AG10803 (cell line): ENCODE results near the gene IGF2BP2.

Experiments used
- DNase-seq: peaks from one replicate; pipeline ENCODE4 v3.0.0; 2010; ENCODE audit warnings: low read depth
- H3K4me3 ChIP-seq: 2 replicates; pipeline ENCODE4 v1.5.1; 2011; ENCODE audit warnings: mild to moderate bottlenecking, low read length, control low read depth
- CTCF ChIP-seq: conservative IDR thresholded peaks from 2 replicates; pipeline ENCODE4 v1.5.1; 2011; ENCODE audit warnings: mild to moderate bottlenecking, low read length, control low read depth, inconsistent platforms

The IGF2BP2 gene

GRCh38 chr3:185825006-185825638 lies at the start of gene IGF2BP2:
Gene IGF2BP2, minus strand, starts transcription at chr3:185825042. Its CDS starts 82 bp downstream, at chr3:185824960.
- TF ChIP-seq CTCF: no peak
- peak; percentile 88 for DNase-seq
- H3K4me3 ChIP-seq: peak within 1 kb of the TSS; percentile 90

GRCh38 chr3:185874119-185874518 lies 49.3 kb upstream of the IGF2BP2 start:
- H3K4me3 ChIP-seq: no peak overlapping the region

GRCh38 chr3:185867650-185868049 lies 42.8 kb upstream of the IGF2BP2 start:
- no peak for TF ChIP-seq CTCF
- no peak overlapping the region for H3K4me3 ChIP-seq
- no peak for DNase-seq

More at GRCh38 chr3:185874119-185874518, 49.3 kb upstream of the IGF2BP2 start:
- TF ChIP-seq CTCF: no peak
- DNase-seq: no peak

GRCh38 chr3:185866995-185867394 lies 42.2 kb upstream of the IGF2BP2 start:
- no peak overlapping the region for H3K4me3 ChIP-seq
- no peak for TF ChIP-seq CTCF
- no peak for DNase-seq

- no peak for DNase-seq
- H3K4me3 ChIP-seq: no peak overlapping the region
- TF ChIP-seq CTCF: no peak
Measured at GRCh38 chr3:185866555-185866954, 41.7 kb upstream of the IGF2BP2 start.

GRCh38 chr3:185865247-185865646 lies 40.4 kb upstream of the IGF2BP2 start:
- no peak for DNase-seq
- no peak overlapping the region for H3K4me3 ChIP-seq
- no peak for TF ChIP-seq CTCF

- TF ChIP-seq CTCF: no peak
- H3K4me3 ChIP-seq: no peak overlapping the region
- DNase-seq: no peak
Measured at GRCh38 chr3:185864767-185865166, 39.9 kb upstream of the IGF2BP2 start.
